Measurements from ENCODE around the gene TRDMT1.

- TF ChIP-seq CTCF (conservative IDR thresholded peaks at IDR 0.05; ENCODE audit: low read length): no peak
- no peak for TF ChIP-seq EZH2phosphoT487 (IDR thresholded peaks at IDR 0.05; ENCODE audit: borderline replicate concordance, low read depth, low read length)
Measured at GRCh38 chr10:17157024-17157423, 44.4 kb downstream of the TRDMT1 start.
